Stimulated activated CD4-positive, alpha-beta T cell treated with anti-CD3 and anti-CD28 coated beads, Interleukin-15, amount 100 ng/mL, for 48 hours (primary cell): ENCODE measurements around the gene CDK11B.

Experiments used
- DNase-seq, 2 donors: peaks; one replicate each; pipeline ENCODE4 v3.0.0-alpha.2; 2020; ENCODE audit warnings: low read depth in 2 of 2

The CDK11B gene

DNA sequence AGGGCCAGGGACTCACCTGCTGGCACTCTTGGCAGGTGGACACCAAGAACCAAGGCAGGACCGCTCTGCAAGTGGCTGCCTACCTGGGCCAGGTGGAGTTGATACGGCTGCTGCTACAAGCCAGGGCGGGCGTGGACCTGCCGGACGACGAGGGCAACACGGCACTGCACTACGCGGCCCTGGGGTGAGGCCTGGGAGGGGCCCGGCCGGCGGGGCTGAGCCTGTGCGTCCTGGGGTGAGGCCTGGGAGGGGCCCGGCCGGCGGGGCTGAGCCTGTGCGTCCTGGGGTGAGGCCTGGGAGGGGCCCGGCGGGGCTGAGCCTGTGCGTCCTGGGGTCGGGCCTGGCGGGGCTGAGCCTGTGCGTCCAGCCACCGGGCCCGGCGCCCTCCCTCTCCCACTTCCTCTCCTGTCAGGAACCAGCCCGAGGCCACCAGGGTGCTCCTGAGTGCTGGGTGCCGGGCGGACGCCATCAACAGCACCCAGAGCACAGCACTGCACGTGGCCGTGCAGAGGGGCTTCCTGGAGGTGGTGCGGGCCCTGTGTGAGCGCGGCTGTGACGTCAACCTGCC, 31.5 kb downstream of the CDK11B start:
- DNase-seq: no peak

DNA sequence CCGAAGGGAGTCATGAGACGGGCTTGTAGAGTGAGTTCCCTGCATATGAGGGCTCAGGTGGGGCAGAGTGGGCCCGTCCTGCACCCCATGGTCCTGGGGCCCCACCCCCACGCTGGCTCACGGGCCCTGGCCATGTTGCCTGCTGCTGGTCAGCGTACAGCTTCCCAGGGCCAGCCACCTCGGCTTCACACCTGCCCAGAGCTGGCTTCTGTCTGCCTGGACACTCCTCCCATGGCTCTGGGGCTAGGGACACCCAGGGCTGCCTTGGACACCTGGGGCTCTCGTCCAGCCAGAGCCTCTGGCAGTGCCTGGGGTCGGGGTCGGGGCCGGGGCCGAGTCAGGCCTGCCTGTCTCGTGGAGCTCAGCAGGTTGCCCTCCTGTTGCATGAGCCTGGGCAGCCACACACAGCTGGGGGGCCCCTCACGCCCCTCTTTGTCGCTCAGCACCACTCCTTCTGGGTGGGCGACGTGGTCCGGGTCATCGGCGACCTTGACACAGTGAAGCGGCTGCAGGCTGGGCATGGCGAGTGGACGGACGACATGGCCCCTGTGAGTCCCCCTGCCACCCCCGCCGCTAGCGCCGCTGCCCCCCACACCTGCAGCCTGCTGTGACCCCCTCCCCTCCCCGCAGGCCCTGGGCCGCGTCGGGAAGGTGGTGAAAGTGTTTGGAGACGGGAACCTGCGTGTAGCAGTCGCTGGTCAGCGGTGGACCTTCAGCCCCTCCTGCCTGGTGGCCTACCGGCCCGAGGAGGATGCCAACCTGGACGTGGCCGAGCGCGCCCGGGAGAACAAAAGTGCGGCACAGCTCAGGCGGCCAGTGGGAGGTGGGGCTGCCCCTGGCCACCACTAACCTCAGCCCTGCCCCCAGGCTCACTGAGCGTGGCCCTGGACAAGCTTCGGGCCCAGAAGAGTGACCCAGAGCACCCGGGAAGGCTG, 32.3 kb downstream of the CDK11B start:
- DNase-seq: no peak

DNA sequence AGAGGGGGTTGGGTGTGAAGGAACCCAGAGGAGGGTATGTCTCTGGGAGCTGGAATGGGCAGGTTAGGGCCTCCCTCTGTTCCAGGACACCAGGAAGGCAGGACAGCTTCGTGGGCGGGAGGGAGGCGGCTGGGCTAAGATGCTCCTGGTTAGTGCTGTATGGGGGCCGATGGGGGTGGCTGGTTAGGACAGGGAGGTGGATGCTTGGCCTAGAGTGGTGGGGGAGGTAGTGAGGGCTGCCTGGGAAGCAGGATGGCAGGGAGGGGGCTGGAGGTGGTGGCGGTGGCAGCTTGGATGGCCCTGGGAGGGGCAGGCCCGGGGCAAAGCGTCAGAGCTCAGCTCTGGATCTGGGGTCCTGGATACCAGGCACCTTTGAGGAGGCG, 33.0 kb downstream of the CDK11B start:
- DNase-seq: no peak

DNA sequence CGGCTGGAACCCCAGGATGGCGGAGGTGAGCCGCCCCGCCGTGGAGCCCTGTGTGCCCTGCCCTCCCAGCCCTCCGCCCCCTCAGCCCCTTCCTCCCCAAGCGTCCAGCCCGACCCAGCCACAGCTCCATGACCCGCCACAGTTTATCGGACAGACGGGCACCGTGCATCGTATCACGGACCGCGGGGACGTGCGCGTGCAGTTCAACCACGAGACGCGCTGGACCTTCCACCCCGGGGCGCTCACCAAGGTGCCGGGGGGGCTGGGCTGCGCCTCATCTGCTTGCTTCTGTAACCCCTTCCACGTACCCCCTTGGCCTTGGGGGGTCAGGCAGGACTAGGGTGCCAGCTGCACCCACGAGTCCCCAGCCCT, 33.4 kb downstream of the CDK11B start:
- DNase-seq: no peak

DNA sequence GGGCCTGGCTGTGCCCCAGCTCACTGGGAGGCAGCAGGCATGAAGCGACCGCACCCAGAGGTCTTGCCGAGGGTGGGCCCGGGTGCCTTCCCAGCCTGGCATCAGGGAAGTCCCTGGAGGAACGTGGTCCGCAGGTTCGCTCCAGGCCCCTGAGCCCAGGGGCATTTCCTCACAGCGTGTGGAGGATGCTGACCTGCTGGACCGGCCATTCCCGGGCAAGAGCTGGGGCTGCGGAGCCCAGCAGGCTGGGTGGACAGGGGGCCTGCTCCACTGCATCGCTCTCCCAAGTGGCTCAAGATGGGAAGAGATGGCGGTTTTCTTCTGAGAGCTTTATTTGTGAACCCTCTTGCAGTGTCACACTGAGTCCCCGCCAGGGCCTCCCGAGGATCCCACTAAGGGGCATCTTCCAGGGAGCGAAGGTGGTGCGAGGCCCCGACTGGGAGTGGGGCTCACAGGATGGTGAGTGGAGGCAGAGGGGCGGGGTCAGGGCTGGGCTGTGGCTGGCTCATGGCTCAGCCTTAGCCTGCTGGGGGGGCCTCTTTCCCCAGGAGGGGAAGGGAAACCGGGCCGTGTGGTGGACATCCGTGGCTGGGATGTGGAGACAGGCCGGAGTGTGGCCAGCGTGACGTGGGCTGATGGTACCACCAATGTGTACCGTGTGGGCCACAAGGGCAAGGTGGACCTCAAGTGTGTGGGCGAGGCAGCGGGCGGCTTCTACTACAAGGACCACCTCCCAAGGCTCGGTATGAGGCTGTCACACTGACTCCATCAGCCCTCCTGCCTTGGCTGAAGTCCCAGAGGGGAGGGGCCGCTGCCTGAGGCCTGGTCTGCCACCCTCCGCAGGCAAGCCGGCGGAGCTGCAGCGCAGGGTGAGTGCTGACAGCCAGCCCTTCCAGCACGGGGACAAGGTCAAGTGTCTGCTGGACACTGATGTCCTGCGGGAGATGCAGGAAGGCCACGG, 34.1 kb downstream of the CDK11B start:
- DNase-seq: no peak

DNA sequence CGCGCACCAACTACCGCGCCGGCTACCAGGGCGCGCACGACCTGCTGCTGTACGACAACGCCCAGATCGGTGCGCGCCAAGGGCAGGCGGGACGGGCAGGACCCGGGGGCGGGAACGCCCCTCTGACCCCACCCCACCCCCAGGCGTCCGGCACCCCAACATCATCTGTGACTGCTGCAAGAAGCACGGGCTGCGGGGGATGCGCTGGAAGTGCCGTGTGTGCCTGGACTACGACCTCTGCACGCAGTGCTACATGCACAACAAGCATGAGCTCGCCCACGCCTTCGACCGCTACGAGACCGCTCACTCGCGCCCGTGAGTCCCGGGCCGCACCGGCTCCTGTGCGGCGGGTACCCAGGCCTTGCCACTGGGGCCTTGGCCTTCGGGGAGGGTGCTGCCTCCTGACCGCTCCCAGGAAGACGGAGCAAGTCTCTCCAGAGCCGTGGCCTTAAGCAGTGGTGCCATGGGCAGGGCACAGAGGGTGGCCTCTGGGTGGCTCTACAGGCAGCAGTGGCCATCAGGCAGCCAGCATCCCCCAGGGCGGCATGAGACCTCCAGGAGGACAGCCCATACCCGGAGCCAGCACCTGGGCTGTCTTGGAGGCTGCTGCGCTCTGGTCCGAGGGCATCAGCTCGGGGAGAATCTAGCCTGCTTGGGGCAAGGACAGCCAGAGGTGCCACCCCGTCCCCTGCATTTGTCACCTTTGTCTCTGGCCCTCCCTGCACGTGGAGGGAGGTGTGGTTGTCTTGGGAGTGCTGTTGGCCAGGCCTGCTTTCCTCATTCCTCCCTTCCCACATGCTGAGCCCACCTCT, 35.0 kb downstream of the CDK11B start:
- no peak for DNase-seq

DNA sequence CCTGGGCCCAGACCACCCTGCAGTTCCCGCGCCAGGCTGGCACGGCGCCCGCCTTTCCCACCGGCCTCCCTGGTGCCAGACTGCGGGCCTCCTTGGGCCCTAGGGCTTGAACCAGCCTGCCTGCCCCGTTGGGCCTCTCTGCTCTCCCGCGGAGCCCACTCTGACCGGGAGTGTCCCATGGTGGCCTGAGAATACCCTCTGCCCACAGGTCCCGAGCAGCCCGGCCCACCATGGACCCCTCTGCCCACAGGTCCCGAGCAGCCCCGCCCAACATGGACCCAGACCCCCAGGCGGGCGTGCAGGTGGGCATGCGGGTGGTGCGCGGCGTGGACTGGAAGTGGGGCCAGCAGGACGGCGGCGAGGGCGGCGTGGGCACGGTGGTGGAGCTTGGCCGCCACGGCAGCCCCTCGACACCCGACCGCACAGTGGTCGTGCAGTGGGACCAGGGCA, 35.6 kb downstream of the CDK11B start:
- no peak for DNase-seq

DNA sequence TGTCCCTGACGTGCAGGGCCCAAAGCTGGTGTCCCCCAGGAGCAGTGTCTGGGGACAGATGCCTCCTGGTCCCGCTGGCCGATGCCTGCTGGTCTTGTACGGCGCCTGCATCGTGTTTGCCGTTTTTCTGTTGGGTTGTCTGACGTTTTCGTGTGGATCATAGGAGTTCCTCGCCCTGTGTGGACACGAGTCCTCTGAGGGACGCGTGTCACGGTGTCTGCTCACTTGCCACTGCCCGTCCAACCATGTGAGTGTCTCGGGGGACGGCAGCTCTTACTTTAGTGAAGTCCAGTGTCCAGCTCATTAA, 36.1 kb downstream of the CDK11B start:
- DNase-seq: no peak

DNA sequence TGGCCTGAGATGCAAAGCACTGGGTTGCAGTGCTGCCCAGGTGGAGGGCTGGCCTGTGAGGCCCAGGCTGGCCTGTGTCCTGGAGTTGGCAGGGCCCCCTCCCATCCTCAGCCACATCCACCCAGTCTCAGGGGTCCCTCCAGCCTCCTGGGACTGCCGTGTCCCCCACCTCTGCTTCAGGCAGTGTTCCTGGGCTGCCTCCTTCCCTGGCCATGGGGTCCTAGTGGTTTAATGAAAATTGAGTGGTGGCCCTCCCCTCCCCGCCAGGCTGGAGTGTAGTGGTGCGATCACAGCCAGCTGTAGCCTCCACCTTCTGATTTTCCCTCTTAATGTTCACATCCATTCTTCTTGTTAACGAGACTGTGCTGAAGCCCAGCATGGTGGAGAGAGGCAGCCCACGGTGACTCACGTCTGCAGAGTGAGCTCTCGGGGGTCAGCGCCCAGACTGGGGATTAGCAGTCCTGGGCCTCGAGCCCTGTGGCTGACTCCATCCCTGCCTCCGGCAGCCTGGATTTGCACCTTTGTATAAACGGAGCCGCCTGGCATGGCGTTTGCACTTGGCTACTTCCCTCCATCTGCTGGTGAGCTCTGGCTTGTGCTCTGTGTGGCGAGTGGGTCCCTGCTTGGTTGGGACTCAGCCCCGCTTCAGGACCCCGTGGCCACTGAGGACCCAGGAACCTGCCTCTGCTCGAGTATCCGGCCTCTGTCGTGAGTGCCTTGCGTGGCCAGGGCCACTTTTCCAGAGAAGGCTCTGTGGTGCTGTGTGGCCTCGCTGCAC, 36.6 kb downstream of the CDK11B start:
- DNase-seq: no peak

DNA sequence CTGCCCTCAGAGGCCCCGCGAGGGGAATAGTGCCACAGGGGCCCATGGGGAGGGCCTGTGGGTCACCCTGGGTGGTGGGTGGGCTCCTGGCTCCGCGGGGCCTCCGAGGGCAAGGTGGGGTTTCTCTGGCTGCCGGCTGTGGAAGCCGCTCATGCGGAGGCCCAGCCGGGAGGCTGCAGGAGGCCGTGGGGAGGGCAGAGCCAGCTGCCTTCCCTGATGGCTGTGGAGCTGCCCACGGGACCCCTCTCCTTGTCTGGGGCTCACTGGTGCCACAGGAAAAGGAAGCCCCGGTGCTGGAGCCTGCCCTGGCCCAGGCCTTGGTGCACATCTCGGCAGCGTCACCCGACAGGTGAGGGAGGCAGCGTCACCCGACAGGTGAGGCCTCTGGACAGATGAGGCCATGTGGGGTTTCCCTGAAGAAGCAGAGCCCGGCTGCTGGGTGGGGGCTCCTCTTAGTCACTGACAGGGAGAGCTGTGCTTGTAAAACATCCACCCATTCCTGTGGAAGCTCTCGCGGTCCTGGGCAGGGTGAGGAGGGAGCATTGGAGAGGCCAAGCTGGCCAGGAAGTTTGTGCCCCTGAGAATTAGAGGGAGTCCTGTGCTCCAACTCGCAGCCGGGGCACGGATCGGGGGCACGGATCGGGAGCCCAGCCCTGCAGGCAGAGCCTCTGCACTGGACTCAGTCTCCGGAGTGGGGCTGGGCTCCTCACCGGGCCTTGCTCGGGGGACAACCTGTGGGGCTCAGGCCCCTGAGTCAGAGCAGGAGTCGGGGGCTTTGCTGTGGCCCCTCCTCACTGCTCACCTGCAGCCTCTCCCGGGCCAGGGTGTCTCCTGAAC, 37.4 kb downstream of the CDK11B start:
- no peak for DNase-seq

DNA sequence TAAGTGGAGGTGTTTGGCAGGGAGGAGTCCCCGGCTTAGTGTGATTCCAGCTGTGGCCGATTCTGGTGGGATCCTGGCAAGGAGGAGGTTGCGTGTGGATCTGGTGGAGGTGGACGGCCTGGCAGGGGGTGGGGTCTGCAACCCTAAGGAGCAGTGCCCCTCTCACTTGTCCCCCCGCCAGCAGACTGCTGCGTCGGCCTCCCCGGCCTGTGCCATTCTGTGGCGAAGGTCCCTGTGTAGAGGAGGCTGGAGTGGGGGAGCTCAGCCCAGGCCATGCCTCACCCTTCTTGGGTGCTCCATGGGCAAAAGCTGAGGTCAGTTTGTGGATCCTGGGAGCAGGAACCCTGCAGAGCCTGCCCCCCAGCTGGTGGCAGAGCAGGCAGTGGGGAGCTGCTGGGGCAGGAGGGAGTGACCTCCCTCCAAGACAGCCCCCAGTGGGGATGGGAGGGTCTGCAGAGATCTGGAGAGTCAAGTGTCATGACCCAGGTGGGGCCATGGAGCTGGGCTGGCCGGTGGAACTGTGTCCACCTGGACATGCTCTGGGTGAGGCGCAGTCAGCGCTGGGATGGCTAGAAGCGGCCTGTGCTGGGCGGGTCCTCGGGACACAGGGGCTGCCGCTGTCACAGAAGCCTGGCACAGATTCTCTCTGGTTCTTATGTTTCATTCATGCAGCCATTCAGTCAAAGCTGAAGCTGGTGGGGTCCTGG, 38.2 kb downstream of the CDK11B start:
- DNase-seq: no peak

DNA sequence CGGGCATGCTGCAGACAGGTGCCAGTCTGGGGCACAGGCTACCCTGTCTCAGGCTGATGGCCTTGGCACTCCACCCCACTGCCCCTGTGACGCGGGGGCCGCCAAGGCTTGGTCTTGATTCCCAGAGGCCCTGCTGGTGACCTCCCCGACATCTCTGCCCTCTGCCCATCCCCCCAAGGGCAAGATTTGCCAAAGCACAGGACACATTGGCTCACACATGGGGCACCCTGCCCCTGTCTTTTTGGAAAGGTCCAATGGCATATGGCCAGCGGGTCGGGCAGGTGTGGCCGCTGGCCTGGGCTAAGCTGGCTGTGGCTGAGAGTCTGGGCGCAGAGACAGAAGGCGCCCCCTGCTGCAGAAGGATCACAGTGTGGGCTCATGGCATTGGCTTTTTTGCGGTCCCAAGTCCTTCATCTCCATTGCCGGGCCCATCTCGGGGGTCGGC, 38.9 kb downstream of the CDK11B start:
- no peak for DNase-seq

DNA sequence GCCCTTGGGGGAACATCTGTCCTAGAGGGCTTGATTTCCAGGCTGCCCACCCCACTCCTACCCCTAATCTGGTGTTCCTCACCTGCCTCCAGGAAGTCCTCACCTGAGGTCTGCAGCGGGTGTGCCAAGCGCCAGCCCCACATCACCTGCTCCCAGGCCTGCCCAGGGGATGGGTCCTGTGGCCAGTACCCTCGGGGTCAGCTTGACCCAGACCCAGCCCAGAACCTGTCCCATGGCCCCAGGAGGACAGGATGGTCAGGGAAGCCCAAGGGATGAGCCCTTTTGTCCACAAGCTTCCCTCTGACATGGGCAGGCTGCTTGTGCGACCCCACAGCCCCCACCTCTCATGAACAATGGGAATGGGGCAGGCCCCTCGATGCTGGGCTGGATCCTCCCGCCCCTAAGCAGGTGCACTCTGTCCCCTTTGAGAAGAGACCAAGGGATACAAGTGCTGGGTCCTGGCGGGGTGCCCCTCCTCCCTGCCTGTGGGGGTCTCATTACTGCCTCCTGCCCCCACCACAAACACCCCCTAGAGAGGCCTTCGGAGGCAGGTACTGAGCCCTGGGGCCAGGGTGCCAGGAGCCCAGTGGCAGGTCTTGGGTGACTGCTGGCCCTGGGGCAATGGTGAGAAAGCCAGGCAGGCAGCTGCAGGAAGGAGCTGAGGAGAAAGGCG, 40.3 kb downstream of the CDK11B start:
- DNase-seq: no peak

DNA sequence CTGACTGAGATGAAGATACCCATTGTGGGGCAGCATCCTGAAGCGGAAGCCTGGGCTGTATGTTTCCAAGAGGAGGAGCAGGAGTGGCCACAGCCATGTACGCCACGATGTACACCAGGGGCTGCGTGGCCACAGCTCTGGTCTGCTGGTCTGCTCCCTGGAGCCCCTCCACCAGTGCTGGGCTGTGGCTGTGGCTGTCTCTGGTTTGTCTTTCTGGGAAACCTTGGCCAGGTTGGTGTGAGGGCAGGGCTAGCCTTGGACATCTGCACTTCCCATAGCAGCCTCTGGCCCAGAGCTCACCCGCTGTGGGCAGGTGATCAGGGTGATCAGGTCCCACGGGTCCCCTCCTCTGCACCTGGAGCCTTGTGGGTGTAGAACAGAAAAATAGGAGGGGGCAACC, 40.9 kb downstream of the CDK11B start:
- no peak for DNase-seq

DNA sequence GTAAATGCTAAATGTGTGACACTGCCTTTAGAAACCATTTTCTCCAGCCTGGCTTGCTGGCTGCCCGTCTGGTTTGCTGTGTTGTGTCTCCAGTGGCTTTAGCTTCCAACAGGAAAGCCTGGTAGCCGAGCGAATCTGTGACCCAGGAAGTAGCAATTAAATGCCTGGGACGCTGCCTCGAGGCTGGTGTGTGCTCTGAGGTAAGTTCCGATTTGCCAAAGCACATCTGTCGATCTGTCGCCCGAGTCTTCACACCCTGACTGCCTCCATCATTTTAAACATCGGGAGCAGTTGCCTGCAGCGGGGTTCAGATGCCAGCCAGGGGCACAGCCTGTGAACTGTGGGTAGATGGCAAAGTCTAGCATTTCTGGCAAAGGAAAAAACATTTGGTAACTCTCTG, 41.3 kb downstream of the CDK11B start:
- DNase-seq: no peak

DNA sequence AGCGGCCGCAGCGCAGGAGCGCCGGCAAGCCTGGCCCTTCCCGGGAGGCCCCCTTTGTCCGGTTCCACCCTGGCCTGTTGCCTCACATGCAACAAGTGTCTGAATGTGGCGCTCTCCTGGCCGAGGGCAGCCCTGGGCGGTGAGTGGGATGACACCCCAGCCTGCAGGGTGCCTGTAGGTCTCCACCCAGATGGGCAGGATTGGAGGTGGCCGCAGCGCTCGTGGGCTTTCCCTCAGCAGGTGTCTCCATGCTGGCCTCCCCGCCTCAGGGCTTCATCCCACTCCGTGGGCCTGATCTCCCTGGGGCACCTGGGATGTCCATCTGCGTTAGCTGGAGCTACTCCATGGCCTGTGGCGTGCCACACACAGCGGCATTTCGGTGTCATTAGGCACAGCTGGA, 42.0 kb downstream of the CDK11B start:
- DNase-seq: no peak

DNA sequence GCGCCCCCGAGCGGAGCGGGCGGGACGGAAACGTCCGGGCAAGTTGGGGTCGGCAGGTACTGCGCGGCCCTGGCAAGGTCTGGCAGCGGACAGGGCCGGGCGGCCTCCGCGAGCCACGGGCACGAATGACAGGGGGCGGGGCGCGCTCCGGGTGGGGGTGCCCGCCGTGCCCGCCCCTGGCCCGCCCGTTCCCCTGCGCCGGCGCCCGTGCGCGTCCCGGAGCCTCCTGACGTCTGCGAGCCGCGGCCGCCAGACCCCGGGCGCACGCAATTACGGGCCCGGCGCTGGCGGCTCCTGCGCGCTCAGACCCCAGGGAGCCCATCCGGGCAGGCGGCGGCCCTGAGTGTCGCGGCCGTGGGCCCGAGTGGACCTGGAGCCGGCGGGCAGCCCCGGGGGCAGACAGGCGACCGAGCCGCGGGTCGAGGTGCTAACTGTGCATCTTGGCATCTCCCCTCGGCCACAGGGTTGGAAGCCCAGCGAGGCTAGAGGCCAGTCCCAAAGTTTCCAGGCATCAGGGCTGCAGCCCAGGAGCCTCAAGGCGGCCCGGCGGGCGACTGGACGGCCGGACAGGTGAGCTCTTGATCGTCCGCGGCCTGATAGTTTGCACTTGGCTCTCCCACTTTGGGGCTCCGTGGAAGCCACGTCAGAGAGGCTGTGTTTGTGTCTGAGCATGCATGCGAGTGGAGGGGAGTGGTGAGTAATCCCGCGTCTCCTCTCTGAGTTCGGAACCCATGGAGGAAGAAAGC, 42.6 kb downstream of the CDK11B start:
- peak in 1 of 2 donors; percentile 27 for DNase-seq
